IPS DF 6.9 (cell line): ENCODE measurements around the gene OR1I1.

Source experiments
- DNase-seq: peaks from one replicate; pipeline ENCODE4 v3.0.0-alpha.2; 2013; ENCODE audit warnings: low read depth, low spot score
- H3K27ac ChIP-seq: one replicate; pipeline ENCODE4 v1.5.1; 2013; ENCODE audit warnings: low read length, control low read depth
- H3K27me3 ChIP-seq: 2 replicates; pipeline ENCODE4 v1.6.1; 2013; ENCODE audit warnings: mild to moderate bottlenecking, low read length; ENCODE audit not compliant: control insufficient read depth, insufficient read depth
- H3K36me3 ChIP-seq: 2 replicates; pipeline ENCODE4 v1.6.1; 2013; ENCODE audit warnings: low read length; ENCODE audit not compliant: control insufficient read depth, insufficient read depth
- H3K4me1 ChIP-seq: 2 replicates; pipeline ENCODE4 v1.6.1; 2013; ENCODE audit warnings: low read length; ENCODE audit not compliant: control insufficient read depth, insufficient read depth
- H3K4me3 ChIP-seq: 2 replicates; pipeline ENCODE4 v1.5.1; 2013; ENCODE audit warnings: mild to moderate bottlenecking, low read length
- H3K9me3 ChIP-seq: 2 replicates; pipeline ENCODE4 v1.6.1; 2013; ENCODE audit warnings: low read length, inconsistent platforms; ENCODE audit not compliant: control insufficient read depth, insufficient read depth
- WGBS: extraction: QIAGEN DNeasy Blood & Tissue Kit; methylation state at CpG from one replicate; pipeline ENCODE4 v1.1.7; 2013; ENCODE audit warnings: mixed read lengths, missing lambda C conversion rate; ENCODE audit not compliant: insufficient read length, insufficient coverage; 5-methylcytosine and 5-hydroxymethylcytosine counted together

The OR1I1 gene, protein sequence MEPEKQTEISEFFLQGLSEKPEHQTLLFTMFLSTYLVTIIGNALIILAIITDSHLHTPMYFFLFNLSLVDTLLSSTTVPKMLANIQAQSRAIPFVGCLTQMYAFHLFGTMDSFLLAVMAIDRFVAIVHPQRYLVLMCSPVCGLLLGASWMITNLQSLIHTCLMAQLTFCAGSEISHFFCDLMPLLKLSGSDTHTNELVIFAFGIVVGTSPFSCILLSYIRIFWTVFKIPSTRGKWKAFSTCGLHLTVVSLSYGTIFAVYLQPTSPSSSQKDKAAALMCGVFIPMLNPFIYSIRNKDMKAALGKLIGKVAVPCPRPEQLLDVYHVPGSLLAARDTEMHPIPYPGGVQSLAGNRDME

DNA sequence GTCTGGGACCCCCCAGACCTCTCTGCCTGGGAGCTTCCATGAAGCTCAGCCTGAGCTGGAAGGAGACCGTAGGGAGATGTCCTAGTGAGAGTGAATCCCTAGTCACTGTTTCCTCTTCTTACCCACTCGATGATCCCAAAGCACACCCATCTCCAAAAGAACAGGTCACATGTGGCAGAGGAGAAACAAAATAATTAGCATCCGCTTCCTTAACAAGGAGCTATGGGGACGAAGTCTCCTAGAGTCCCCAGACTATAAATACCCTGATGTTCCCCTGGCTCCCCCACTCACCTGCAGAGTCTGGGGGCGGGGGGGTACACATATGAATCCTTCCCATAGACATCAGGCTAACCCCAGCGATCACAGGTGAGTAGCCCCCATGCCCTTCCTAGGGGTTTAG is at the start of gene OR1I1:
TSS of gene OR1I1 (plus strand) at position 301 of the 400 bp plus-strand sequence. CDS start 4,855 bp downstream, outside the sequence.
- Histone ChIP-seq H3K27me3 (no peaks in the 10 kb centered on the region; the same call in 1 of the 2 replicates), H3K4me3 (no peak within 1 kb of the TSS), H3K4me1 (no peaks in the 10 kb centered on the region), H3K36me3 (no peaks in the 10 kb centered on the region), H3K9me3 (no peaks in the 10 kb centered on the region), H3K27ac (no peak within 1 kb of the TSS)
- DNase-seq, result no peak
- WGBS, result no CpG with 5 or more reads among the region's 6 CpGs

DNA sequence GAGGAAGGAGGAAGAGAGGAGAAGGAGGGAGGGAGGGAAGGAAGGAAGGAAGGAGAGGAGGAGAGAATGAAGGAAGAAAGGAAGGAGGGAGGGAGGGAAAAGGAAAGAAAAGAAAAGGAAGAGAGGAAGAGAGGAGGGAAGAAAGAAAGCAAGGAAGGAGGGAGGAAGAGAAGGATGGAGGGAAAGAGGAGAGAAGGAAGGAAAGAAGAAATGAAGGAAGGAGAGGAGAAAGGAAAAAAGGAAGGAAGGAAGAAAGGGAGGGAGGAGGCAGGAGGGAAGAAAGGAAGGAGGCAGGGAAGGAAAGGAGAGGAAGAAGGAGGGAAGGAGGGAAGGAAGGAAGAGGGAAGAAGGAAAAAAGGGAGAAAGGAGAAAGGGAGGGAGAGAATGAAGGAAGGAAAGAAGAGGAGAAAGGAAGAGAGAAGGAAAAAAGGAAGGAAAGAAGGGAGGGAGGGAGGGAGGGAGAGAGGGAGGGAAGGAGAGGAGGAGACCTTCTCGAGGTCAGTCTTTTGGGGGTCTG is 46.2 kb upstream of the OR1I1 start:
- Histone ChIP-seq H3K4me3 (no peak overlapping the region), H3K27me3 (no peaks in the 10 kb centered on the region), H3K27ac (no peak overlapping the region), H3K4me1 (no peaks in the 10 kb centered on the region), H3K36me3 (no peaks in the 10 kb centered on the region), H3K9me3 (no peaks in the 10 kb centered on the region)
- no CpG with 5 or more reads among the region's 1 CpG for WGBS
- DNase-seq, result no peak

DNA sequence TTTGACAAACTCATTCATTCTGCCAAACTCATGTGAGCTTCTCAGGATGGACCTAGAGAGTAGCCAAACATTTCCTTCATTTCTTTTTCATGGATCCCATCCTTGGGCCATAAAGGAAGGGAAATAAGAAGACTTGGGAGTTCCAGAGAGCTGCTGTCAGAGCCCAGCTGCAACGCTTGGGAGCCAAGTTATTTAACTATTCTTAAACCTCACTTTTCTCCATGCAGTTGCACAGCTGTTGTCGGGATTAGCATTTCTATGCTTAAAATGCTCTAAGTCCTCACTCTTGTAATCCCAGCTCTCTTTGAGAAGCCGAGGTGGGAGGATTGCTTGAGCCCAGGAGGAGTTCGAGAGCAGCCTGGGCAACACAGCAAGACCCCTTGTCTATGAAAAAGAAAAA is 44.4 kb upstream of the OR1I1 start:
- no peak overlapping the region for H3K27ac ChIP-seq
- H3K36me3 ChIP-seq, result no peaks in the 10 kb centered on the region
- H3K4me3 ChIP-seq, result no peak overlapping the region
- DNase-seq, result no peak
- no peaks in the 10 kb centered on the region for H3K4me1 ChIP-seq
- no CpG with 5 or more reads among the region's 4 CpGs for WGBS
- no peaks in the 10 kb centered on the region for H3K9me3 ChIP-seq
- H3K27me3 ChIP-seq, result no peaks in the 10 kb centered on the region

DNA sequence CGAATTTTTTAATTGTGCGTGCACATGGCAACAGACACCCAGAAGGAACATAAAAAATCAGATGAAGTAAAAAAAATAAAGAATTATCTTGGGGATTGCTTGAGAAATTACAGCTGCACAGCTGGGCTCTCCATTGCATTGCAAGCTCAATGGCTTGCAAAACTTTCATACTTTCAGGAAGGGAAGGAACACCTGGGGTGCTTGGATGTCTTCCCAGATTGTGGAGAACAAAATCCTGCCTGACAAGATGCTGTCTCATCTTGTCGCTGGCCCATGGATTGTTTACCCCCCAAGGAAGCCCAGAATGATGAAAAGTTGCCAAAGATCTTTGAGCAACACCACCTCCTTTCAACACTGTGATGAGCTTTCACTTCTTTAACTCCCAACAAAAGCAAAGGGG is 43.7 kb upstream of the OR1I1 start:
- no peak for DNase-seq
- no CpG with 5 or more reads among the region's 3 CpGs for WGBS
- Histone ChIP-seq H3K36me3 (no peaks in the 10 kb centered on the region), H3K27me3 (no peaks in the 10 kb centered on the region), H3K4me3 (no peak overlapping the region), H3K27ac (no peak overlapping the region), H3K9me3 (no peaks in the 10 kb centered on the region), H3K4me1 (no peaks in the 10 kb centered on the region)

DNA sequence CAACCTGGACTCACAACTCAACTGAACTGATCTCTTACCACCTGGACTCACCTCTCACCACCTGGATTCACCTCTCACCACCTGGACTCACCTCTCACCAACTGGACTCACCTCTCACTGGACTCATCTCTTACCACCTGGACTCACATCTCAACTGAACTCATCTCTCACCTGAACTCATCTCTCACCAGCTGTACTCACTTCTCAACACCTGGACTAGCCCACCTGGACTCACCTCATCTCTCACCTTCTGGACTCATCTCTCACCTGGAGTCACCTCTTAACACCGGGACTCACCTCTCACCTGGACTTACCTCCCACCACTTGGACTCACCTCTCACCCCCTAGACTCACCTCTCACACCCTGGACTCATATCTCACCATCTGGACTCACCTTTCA is 40.0 kb upstream of the OR1I1 start:
- Histone ChIP-seq H3K4me1 (no peaks in the 10 kb centered on the region), H3K9me3 (no peaks in the 10 kb centered on the region), H3K4me3 (no peak overlapping the region), H3K27ac (no peak overlapping the region), H3K27me3 (no peaks in the 10 kb centered on the region), H3K36me3 (no peaks in the 10 kb centered on the region)
- no CpG with 5 or more reads among the region's 1 CpG for WGBS
- no peak for DNase-seq

DNA sequence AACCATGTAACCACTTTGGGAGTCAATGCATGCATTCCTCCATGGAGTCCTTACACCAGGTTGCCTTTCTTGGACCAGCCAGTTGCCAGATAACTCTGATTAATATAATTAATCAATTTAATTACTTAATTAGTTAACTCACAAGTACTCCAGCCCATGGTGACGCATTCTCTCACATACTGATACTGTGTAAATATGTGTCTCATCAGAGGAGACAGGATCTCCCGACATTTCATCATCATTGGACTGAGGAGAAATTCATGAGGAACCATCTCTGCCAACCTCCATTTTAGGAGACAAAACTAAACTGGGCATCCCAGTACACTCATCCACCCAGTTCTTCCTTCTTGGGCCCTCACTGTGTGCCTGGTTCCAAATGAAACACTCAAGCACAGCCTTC is 39.2 kb upstream of the OR1I1 start:
- no peaks in the 10 kb centered on the region for H3K27me3 ChIP-seq
- no CpG with 5 or more reads among the region's 2 CpGs for WGBS
- no peak overlapping the region for H3K27ac ChIP-seq
- H3K4me3 ChIP-seq, result no peak overlapping the region
- H3K9me3 ChIP-seq, result no peaks in the 10 kb centered on the region
- no peaks in the 10 kb centered on the region for H3K36me3 ChIP-seq
- DNase-seq, result no peak
- H3K4me1 ChIP-seq, result no peaks in the 10 kb centered on the region

DNA sequence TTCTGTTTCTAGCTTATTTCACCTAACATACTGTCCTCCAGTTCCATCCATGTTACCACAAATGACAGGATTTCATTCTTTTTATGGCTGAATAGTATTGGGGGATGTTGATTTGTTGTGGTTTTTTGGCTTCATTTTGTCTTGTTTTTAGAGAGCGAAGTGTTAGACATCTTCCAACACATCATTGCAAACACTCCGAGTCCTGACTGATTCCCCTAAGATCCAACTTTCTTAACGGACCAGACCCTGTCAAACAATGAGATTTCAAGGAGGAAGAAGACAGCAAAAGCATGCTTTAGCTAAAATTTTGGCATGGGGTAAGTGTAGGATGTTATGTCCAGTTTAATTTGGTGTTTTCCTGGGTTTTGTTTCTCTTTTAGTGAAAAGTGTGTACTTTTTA is 36.5 kb upstream of the OR1I1 start:
- no peak overlapping the region for H3K4me3 ChIP-seq
- H3K4me1 ChIP-seq, result no peaks in the 10 kb centered on the region
- WGBS, result no CpG with 5 or more reads among the region's 3 CpGs
- DNase-seq, result no peak
- H3K36me3 ChIP-seq, result no peaks in the 10 kb centered on the region
- H3K27ac ChIP-seq, result no peak overlapping the region
- H3K27me3 ChIP-seq, result no peaks in the 10 kb centered on the region
- no peaks in the 10 kb centered on the region for H3K9me3 ChIP-seq

DNA sequence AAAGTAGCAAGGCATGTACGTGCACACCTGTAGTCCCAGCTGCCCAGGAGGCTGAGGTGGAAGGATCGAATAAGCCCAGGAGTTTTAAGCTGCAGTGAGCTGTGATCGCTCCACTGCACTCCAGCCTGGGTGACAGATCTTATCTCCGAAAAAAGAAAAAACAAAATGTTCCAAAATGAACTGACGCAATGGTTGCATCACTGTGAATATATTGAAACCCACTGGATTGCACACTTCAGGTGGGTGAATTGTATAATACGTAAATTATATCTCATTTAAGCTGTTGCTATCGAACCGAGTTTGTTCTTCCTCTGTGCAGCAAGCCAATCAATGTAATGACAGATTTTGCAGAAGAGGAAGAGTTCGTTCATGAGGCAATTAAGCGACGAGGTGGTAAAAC is 34.3 kb upstream of the OR1I1 start:
- WGBS, result no CpG with 5 or more reads among the region's 11 CpGs
- Histone ChIP-seq H3K27me3 (no peaks in the 10 kb centered on the region), H3K36me3 (no peaks in the 10 kb centered on the region), H3K4me1 (no peaks in the 10 kb centered on the region), H3K27ac (no peak overlapping the region), H3K4me3 (no peak overlapping the region), H3K9me3 (no peaks in the 10 kb centered on the region; the same call in 1 of the 2 replicates)
- no peak for DNase-seq

DNA sequence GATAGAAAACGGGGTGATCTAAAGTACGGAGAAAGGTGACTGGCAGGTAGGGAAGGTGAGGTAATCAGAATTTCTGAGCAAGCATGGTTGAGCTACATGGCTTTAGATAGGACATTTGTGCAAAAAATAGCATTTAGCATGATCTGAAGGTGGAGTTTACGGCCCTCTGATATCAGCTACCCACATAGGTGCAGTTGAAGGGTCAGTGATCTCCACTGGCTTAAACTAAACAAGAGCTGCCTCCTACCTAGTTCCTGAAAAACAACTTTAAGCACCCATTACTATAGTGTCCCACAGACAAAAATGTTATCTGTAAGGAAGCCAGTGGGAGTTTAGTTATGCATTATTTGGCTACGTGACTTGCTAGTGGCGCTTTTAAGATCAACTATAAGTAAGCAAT is 33.9 kb upstream of the OR1I1 start:
- Histone ChIP-seq H3K27ac (no peak overlapping the region), H3K4me1 (no peaks in the 10 kb centered on the region), H3K9me3 (no peaks in the 10 kb centered on the region; the same call in 1 of the 2 replicates), H3K36me3 (no peaks in the 10 kb centered on the region), H3K4me3 (no peak overlapping the region), H3K27me3 (no peaks in the 10 kb centered on the region)
- no peak for DNase-seq
- WGBS, result no CpG with 5 or more reads among the region's 5 CpGs

DNA sequence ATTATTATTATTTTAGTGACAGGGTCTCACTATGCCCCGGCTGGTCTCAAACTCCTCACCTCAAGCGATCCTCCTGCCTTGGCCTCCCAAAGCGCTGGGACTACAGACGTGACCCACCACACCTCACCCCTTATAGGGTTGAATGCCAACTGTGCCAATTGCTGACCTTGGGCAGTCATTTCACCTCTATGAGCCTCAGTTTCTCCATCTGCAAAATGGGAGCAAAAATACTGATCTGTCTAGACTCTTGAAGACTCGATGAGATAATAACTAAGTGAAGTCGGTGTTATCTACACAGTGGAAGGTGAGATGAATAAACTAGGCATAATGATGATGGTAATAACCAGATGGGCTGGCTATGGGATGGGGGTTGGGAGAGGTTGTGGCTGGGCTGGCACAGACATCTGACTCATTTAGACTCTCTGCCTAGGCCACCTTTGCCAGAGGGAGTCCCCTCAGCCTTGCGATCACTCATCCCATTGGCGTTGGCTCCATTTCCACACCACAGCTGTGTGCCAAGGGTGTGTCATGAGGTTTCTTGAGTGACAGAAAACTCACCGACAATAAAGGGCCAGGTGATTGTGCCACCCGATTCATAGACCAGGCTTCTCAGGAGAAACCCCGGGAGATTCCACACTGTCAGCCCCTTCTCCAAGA is 33.0 kb upstream of the OR1I1 start, which contains the start of gene CASP14:
TSS of gene CASP14 (plus strand) at position 596 of the 657 bp plus-strand sequence. CDS start 2,772 bp downstream, outside the sequence.
- Histone ChIP-seq H3K4me1 (no peaks in the 10 kb centered on the region), H3K36me3 (no peaks in the 10 kb centered on the region), H3K9me3 (no peaks in the 10 kb centered on the region; the same call in 1 of the 2 replicates), H3K4me3 (no peak within 1 kb of the TSS), H3K27ac (no peak within 1 kb of the TSS), H3K27me3 (no peaks in the 10 kb centered on the region)
- WGBS, result no CpG with 5 or more reads among the region's 11 CpGs
- DNase-seq, result no peak
